Psoas muscle (tissue), 8 donors: ENCODE data around the gene SDCCAG8. TPM values are rescaled to one million over a fixed set of nuclear protein-coding genes. Genes with fewer than 3 reads are reported as not detected.

Experiments
- ATAC-seq, 4 donors: fragments of 200-7000 bp; cut with Tn5 transposase; one replicate each; pipeline ENCODE4 v1.9.1; 2020; ENCODE audit warnings: moderate library complexity in 3 of 4, mild to moderate bottlenecking in 2 of 4
- DNase-seq, 2 donors: peaks; one replicate each; pipeline ENCODE4 v3.0.0-alpha.2; 2020
- H3K27ac ChIP-seq: fragments of 200-600 bp; one replicate; pipeline ENCODE4 v1.8.0; 2022
- H3K27me3 ChIP-seq, 3 donors: fragments of 200-600 bp in 1 of 3; one replicate each; pipeline versions ENCODE4 v1.6.1 to v1.8.0; 2013 to 2022; ENCODE audit warnings: low read length in 2 of 3, mild to moderate bottlenecking in 2 of 3, moderate library complexity in 1 of 3; ENCODE audit not compliant: insufficient read depth in 3 of 3
- H3K36me3 ChIP-seq, 2 donors: fragments of 200-600 bp in 1 of 2; one replicate each; pipeline versions ENCODE4 v1.6.1 to v1.8.0; 2013 to 2022; ENCODE audit warnings: low read depth in 1 of 2, mild to moderate bottlenecking in 1 of 2, moderate library complexity in 1 of 2; ENCODE audit not compliant: insufficient read depth in 1 of 2
- H3K4me1 ChIP-seq: fragments of 200-600 bp; one replicate; pipeline ENCODE4 v1.8.0; 2022
- H3K4me3 ChIP-seq: fragments of 200-600 bp; one replicate; pipeline ENCODE4 v1.8.0; 2022; ENCODE audit warnings: mild to moderate bottlenecking
- H3K9me3 ChIP-seq: fragments of 200-600 bp; one replicate; pipeline ENCODE4 v1.8.0; 2022
- CTCF ChIP-seq: fragments of 200-600 bp; IDR thresholded peaks from one replicate; pipeline ENCODE4 v1.8.0; 2022; ENCODE audit warnings: antibody characterized with exemption
- whole genome bisulfite sequencing, 3 donors: extraction: QIAGEN DNeasy Blood & Tissue Kit; methylation state at CpG; one replicate each; pipeline versions ENCODE4 v1.1.6 to v1.1.7; 2013; 5-methylcytosine and 5-hydroxymethylcytosine counted together
- intact Hi-C, 2 donors: fragments of 100-400 bp; cut with DNase I; formaldehyde crosslinking; loops; one replicate each; pipeline versions ENCODE4 v1.11.0 to v1.14.2; 2022
- polyA plus RNA-seq, 3 donors: library from polyadenylated mRNA; stranded (reverse); fragments of 200-250 nt; gene quantifications; one replicate each; pipeline ENCODE4 v1.2.3, GENCODE V29; 2013
- total RNA-seq, 4 donors: library from RNA; stranded (reverse); fragmentation: NEBNext Ultra II Directional in 2 of 4; extraction: Animal tissue kit (Norgen Biotek cat#: 25700) in 2 of 4; gene quantifications; one replicate each; pipeline versions ENCODE4 v1.2.1 to v1.2.4, GENCODE V29; 2021 to 2023
- donor health status: healthy with polysubstance abuse.
- donor health status: DM: no; HTN: no; CAD: no; lungs with moderate emphysema.
- donor health status: Bipolar disorder and iron deficiency.
- donor health status: healthy.
- donor health status: DM: yes; HTN: yes; CAD: no.
- donor health status: DM: no; HTN: no; CAD: no.
- donor health status: DM: no; HTN: no; CAD: no.
- donor health status: DM: yes; HTN: yes; CAD: no.

The SDCCAG8 gene
- total and polyA plus RNA-seq, 7 donors, result 6.4 to 27.6 (median 20.9) TPM

DNA sequence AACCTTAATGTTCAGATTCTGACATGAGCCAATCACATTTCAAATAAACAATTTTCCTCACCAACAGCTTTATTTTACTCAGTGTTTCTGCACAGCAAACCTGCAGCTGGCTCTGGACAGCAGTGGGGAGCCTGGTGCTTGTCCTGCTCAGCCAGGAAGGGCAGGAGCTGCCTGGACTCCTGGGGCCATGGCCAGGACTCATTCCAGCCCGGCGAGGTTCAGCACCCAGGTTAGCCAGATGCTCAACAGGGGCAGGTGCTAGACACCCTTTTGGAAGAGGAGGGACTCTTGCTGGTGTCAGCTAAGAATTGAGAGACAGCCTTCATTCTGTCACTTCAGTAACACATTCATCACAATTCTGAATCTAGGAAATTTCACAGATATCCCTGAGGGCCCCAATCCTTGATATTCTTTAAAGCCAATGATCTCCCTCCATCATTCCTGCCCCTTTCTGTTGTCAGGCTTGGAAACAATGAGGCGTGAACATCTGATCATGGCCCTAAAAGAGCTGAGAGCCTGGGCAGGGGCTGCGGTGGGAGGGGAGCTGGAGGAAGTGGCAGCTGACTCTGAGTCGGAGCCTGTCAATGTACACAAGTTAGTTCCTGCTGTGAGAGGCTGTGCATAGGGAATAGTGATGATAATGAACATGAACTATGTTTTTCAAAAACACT lies 251.3 kb downstream of the SDCCAG8 start:
- DNase-seq (no peak), ATAC-seq (no peak)
- H3K4me1 ChIP-seq, result no peaks in the 10 kb centered on the region
- H3K36me3 ChIP-seq, result peaks cover 0 to 15% of the 10 kb centered on the region in 2 donors
- intact Hi-C loops, result no loop called here
- no peaks in the 10 kb centered on the region for H3K27me3 ChIP-seq
- WGBS, 3 donors, result 46 to 65% (median 60%) methylated on average over 5 of the region's 5 CpGs
- H3K4me3 ChIP-seq, result no peak overlapping the region
- TF ChIP-seq CTCF, result no peak
- H3K27ac ChIP-seq, result no peak overlapping the region
- H3K9me3 ChIP-seq, result no peaks in the 10 kb centered on the region

DNA sequence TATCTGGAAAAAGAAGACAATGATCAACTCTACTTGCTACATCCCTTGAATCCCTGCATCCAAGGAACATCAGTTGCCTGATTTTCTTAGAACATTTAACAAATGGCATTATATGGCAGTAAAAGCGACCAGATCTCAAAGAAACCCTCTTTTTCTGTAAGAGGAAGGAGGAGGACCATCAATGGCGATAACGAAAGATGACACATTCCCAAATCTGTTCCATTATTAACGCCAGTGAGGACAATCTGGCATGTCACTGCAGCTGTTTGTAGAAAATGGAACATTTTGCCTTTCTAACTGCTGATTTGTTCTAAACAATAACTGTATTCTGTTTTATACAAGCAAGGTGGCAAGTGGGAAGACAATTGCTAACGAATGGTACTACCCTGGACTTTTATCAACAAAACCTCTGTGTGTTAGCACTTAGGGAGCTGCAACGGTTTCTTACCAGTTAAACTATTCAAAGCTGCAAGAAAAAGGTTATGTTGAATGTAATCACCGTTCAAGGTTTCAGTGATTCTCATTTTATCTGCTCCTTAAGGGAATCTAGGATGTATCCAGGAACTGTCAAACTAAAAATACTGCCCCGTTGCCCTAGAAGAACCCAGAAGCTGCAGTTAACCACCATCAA lies 251.9 kb downstream of the SDCCAG8 start:
- Histone ChIP-seq H3K27ac (no peak overlapping the region), H3K27me3 (no peaks in the 10 kb centered on the region), H3K4me3 (no peak overlapping the region), H3K9me3 (no peaks in the 10 kb centered on the region), H3K36me3 (peaks cover 0 to 15% of the 10 kb centered on the region in 2 donors), H3K4me1 (no peaks in the 10 kb centered on the region)
- no peak for DNase-seq
- intact Hi-C loops, result no loop called here
- 50 to 66% (median 57%) methylated on average over 8 of the region's 8 CpGs for WGBS, 3 donors
- no peak for ATAC-seq
- TF ChIP-seq CTCF, result no peak

DNA sequence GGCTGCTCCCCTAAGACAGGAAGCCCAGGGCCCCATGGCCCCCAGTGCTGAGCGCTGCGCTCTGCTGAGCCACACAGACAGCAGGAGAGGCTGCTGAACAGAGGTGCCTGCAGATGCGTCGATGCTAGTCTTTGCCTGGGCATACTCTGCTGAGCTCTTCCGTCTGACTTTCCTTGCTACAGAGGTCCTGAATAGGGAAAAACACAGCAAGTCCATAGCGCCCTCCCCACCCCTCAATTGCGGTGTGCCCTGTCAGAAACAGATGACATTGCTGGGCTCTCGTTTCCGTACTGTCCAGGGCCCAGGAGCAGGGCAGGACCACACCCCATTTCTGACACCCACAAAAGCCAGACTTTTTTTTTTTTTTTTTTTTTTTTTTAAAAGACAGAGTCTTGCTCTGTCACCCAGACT lies 252.5 kb downstream of the SDCCAG8 start:
- Histone ChIP-seq H3K4me1 (no peaks in the 10 kb centered on the region), H3K9me3 (no peaks in the 10 kb centered on the region), H3K27me3 (no peaks in the 10 kb centered on the region), H3K36me3 (peaks cover 0 to 15% of the 10 kb centered on the region in 2 donors), H3K4me3 (no peak overlapping the region), H3K27ac (no peak overlapping the region)
- ATAC-seq (no peak), DNase-seq (no peak)
- intact Hi-C loops, result no loop called here
- 68 to 81% (median 76%) methylated on average over 9 of the region's 9 CpGs for WGBS, 3 donors
- TF ChIP-seq CTCF, result no peak

GRCh38 chr1:243508943-243509342 lies 253.1 kb downstream of the SDCCAG8 start:
- 98 to 100% (median 100%) methylated on average over 1 of the region's 1 CpG for WGBS, 3 donors
- Histone ChIP-seq H3K9me3 (no peaks in the 10 kb centered on the region), H3K4me1 (no peaks in the 10 kb centered on the region), H3K4me3 (no peak overlapping the region), H3K36me3 (peaks cover 0 to 15% of the 10 kb centered on the region in 2 donors), H3K27me3 (no peaks in the 10 kb centered on the region), H3K27ac (no peak overlapping the region)
- ATAC-seq (no peak), DNase-seq (no peak)
- no peak for TF ChIP-seq CTCF
- intact Hi-C loops, result no loop called here
